Activated CD4-positive, alpha-beta T cell treated with anti-CD3 and anti-CD28 coated beads, Interleukin-2, amount 10 ng/mL, durations not matched to agents 7 days and 5 days (primary cell): ENCODE results near the gene SEMA6C. TPM values are rescaled to one million over a fixed set of nuclear protein-coding genes. Genes with fewer than 3 reads are reported as not detected.

Experiments
- CTCF ChIA-PET: fragments of 350-600 bp; sonication (Branson Sonifier 250); formaldehyde crosslinking; loops from one replicate; lab custom pipeline; 2021; ENCODE audit warnings: antibody characterized with exemption; lab: Charles Lee
- POLR2A ChIA-PET: fragments of 350-600 bp; sonication (Branson Sonifier 250); formaldehyde crosslinking; loops from one replicate; lab custom pipeline; 2021; ENCODE audit warnings: antibody characterized with exemption; lab: Charles Lee
- DNase-seq: peaks from one replicate; pipeline ENCODE4 v3.0.0-alpha.2; 2020
- H3K27ac Mint-ChIP-seq: one replicate; pipeline ENCODE4 v1.8.0; 2021; ENCODE audit warnings: mild to moderate bottlenecking, moderate library complexity, mixed read lengths
- H3K27me3 Mint-ChIP-seq: one replicate; pipeline ENCODE4 v1.8.0; 2021; ENCODE audit warnings: mixed read lengths
- H3K36me3 Mint-ChIP-seq: one replicate; pipeline ENCODE4 v1.8.0; 2021; ENCODE audit warnings: low read depth, mixed read lengths
- H3K4me1 Mint-ChIP-seq: one replicate; pipeline ENCODE4 v1.8.0; 2021; ENCODE audit warnings: mixed read lengths
- H3K4me3 Mint-ChIP-seq: one replicate; pipeline ENCODE4 v1.8.0; 2021; ENCODE audit warnings: mild to moderate bottlenecking, moderate library complexity, mixed read lengths
- H3K9me3 Mint-ChIP-seq: one replicate; pipeline ENCODE4 v1.8.0; 2021; ENCODE audit warnings: mixed read lengths
- total RNA-seq, 2 experiments: library from RNA; stranded (reverse); gene quantifications; one replicate each; pipeline ENCODE4 v1.2.3, GENCODE V29; 2021

Gene SEMA6C
- total RNA-seq, 2 experiments from 2014 or later = 3.8 TPM

DNA sequence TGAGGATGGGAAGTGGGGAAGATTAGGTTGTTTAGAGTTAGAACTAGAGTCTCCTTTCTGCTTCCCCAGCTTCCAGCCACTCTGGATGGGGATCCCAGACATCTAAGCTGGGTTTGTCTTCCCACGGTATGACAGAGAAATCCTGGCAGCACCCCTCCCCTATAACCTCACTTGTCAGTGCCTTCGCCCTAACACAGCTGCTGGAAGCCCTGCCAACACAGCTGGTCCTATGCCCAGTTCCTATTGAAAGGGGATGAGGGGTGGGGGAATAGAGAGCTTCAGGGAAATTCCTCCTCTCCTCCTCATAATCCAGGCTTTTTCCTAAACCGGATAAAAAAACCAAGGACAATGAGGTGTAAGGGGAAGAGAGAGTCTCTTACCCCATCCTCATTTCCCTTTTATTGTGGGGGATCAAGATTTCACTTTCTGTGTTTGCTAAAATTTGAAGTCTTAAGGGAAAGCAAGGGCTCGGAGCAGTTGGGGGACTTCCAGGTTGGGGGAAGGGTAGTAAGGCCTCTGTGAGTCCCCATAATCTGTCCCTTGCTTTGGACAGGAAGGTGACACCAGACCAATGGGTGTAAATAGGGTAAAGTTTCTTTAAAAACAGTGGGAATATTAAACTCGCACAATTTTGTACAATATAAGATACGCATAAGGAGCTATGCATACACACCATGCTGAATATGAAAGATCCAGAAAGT, 28.8 kb upstream of the SEMA6C start:
- no peaks in the 10 kb centered on the region for H3K27me3 Mint-ChIP-seq
- H3K27ac Mint-ChIP-seq = no peak overlapping the region
- H3K4me3 Mint-ChIP-seq = no peak overlapping the region
- no peaks in the 10 kb centered on the region for H3K9me3 Mint-ChIP-seq
- no peak for DNase-seq
- H3K4me1 Mint-ChIP-seq = no peaks in the 10 kb centered on the region
- H3K36me3 Mint-ChIP-seq = peaks cover 36% of the 10 kb centered on the region
- ChIA-PET POLR2A (no interaction called here), CTCF (interaction anchor here (0.9 to 1.8 kb wide), 4 partner anchors 19 to 275 kb away, joined by 3 to 5 read pairs (median 4); partner anchors contain the start of gene TNFAIP8L2)

DNA sequence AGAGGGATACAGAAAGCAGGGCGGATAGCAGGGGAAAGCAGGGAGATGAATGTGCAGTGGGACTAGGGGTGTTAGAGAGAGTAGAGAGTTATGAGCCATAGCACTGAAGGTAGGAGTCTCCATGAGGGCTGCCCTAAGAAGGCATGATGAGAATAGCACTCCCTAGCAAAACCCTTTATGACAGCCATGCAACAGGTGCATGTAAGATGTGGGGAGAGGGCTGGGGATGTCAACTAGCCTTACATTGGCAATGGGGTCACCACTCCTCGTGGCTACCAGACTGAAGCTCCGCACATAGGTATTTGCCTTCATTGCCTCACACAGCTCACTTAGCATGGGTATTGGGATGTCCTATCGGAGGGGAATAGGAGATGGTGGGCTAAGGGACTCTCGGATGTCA, 24.8 kb upstream of the SEMA6C start:
- DNase-seq = no peak
- Mint-ChIP-seq H3K27ac (no peak overlapping the region), H3K27me3 (no peaks in the 10 kb centered on the region), H3K9me3 (no peaks in the 10 kb centered on the region), H3K36me3 (peaks cover 38% of the 10 kb centered on the region), H3K4me1 (peaks cover 18% of the 10 kb centered on the region), H3K4me3 (no peak overlapping the region)
- ChIA-PET CTCF (interaction anchor here (0.6 to 2.1 kb wide), 6 partner anchors 9 to 939 kb away, joined by 3 to 6 read pairs (median 3); partner anchors contain the start of gene TNFAIP8L2), POLR2A (no interaction called here)

- ChIA-PET CTCF (interaction anchor here (0.7 to 3.4 kb wide), 4 partner anchors 9 to 102 kb away, joined by 3 to 13 read pairs (median 4); partner anchors contain the start of gene TNFAIP8L2), POLR2A (interaction anchor here (0.9 kb wide), 1 partner anchor 11 kb away, joined by 3 read pairs; the partner anchor contains the start of gene TNFAIP8L2)
- Mint-ChIP-seq H3K4me1 (peaks cover 51% of the 10 kb centered on the region), H3K9me3 (no peaks in the 10 kb centered on the region), H3K27ac (peak overlapping the region; percentile 92), H3K27me3 (no peaks in the 10 kb centered on the region), H3K4me3 (peak overlapping the region; percentile 93), H3K36me3 (peaks cover 60% of the 10 kb centered on the region)
- DNase-seq = no peak
Measured at GRCh38 chr1:151167116-151167515, 20.7 kb upstream of the SEMA6C start.

DNA sequence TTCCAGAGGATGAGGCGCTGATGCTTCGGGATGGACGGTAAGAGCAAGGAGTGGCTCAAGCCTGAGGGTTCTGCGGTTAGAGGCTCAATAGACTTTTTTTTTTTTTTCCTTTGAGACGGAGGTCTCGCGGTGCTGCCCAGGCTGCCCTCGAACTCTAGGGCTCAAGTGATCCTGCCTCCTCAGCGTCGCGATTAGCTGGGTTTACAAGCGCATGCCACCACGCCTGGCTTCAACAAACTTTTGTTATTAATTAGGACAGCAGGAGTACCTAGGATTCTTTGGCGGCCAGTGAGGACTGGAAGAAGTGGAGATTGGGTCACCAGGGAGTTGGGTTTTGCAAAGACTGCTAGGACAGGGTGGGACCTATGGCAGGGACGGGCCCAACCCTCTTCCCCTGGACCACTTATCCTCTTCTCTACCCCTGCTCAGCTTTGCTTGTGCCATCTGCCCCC, 20.1 kb upstream of the SEMA6C start:
- POLR2A ChIA-PET = interaction anchor here (0.9 kb wide), 1 partner anchor 10 kb away, joined by 3 read pairs; the partner anchor contains the start of gene TNFAIP8L2
- no peaks in the 10 kb centered on the region for H3K9me3 Mint-ChIP-seq
- peaks cover 57% of the 10 kb centered on the region for H3K4me1 Mint-ChIP-seq
- CTCF ChIA-PET = interaction anchor here (0.6 to 3.4 kb wide), 4 partner anchors 10 to 582 kb away, joined by 3 to 13 read pairs (median 4); partner anchors contain the start of gene TNFAIP8L2
- peak overlapping the region; percentile 92 for H3K27ac Mint-ChIP-seq
- no peaks in the 10 kb centered on the region for H3K27me3 Mint-ChIP-seq
- H3K36me3 Mint-ChIP-seq = peaks cover 66% of the 10 kb centered on the region
- H3K4me3 Mint-ChIP-seq = peak overlapping the region; percentile 93
- no peak for DNase-seq

DNA sequence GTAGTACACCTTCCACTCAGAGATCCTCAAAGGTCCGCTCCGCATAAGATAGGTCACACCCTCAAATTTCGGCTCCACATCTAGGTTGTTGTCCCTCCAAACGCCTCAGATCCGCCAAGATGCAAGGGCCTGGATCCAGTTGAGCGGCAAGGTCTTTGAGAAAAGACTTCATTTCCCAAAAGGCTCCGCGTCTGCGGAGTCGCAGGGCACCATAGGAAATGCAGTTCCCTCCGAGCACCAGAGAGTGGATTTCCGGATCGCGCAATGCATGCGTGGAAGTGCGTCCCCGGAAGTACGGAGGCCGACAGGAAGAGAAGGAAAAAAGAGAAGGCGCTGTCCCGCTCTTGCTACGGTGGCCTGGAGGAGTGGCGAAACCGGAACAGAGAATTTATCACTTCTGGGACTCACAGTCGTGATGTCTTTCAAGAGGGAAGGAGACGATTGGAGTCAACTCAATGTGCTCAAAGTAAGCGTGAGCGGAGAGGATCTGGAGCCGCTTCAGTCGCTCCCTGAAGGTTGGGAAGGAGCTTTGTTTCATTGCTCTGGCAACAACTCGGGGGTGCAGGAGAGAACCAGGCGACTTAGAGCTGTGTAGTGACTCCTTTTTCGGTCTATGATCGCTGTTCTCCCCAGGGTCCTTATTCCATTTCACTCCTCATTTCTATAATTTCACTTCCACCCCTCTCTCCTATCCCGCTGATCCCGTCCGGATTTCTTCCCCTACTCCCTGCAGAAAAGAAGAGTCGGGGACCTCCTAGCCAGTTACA, 19.5 kb upstream of the SEMA6C start, which contains the start of the genes LYSMD1 and SCNM1:
LYSMD1 (minus strand) TSS at position 165 of the 767 bp plus-strand sequence. CDS start 644 bp downstream, outside the sequence.
SCNM1 (plus strand) TSS at position 407 of the 767 bp plus-strand sequence; CDS start at position 416, 9 bp downstream.
- ChIA-PET CTCF (interaction anchor here (0.6 to 3.4 kb wide), 2 partner anchors 10 to 582 kb away, joined by 6 to 13 read pairs; partner anchors contain the start of gene TNFAIP8L2), POLR2A (interaction anchor here (0.9 kb wide), 1 partner anchor 9 kb away, joined by 3 read pairs; the partner anchor contains the start of gene TNFAIP8L2)
- peaks cover 60% of the 10 kb centered on the region for H3K4me1 Mint-ChIP-seq
- peak; percentile 99 for DNase-seq
- peaks cover 69% of the 10 kb centered on the region for H3K36me3 Mint-ChIP-seq
- peak within 1 kb of the TSS; percentile 93 for H3K4me3 Mint-ChIP-seq
- no peaks in the 10 kb centered on the region for H3K9me3 Mint-ChIP-seq
- H3K27me3 Mint-ChIP-seq = no peaks in the 10 kb centered on the region
- peak within 1 kb of the TSS; percentile 92 for H3K27ac Mint-ChIP-seq

DNA sequence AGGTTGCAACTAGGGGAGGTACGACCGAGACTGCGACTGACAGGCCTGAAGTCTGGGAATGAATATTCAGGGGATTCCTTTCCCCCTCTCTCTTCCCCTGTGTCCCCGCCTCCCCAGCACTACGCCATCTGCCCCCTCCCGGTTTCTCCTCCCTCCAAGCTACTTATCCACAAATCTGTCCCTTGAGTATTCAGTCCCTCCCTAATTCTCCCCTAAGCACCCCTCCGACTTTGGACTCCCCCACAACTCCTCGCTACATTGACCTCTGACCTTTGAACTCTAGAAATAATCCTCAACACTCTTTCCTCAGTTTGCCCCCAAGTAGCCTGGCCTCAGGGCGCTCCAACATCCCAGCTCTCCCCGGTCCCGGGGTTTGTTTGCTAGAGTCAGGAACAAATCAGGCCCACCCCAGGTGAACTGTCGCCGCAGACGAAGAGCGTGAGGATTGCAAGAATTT, 18.9 kb upstream of the SEMA6C start:
- Mint-ChIP-seq H3K27ac (peak overlapping the region; percentile 92), H3K4me1 (peaks cover 66% of the 10 kb centered on the region), H3K27me3 (no peaks in the 10 kb centered on the region), H3K36me3 (peaks cover 69% of the 10 kb centered on the region), H3K9me3 (no peaks in the 10 kb centered on the region), H3K4me3 (peak overlapping the region; percentile 93)
- DNase-seq = no peak
- POLR2A ChIA-PET = no interaction called here
- CTCF ChIA-PET = interaction anchor here (1.2 to 3.4 kb wide), 3 partner anchors 9 to 84 kb away, joined by 3 to 13 read pairs (median 5); partner anchors contain the start of genes TNFAIP8L2 and VPS72

- H3K27me3 Mint-ChIP-seq = no peaks in the 10 kb centered on the region
Measured at GRCh38 chr1:151164732-151165280, 18.4 kb upstream of the SEMA6C start.

DNA sequence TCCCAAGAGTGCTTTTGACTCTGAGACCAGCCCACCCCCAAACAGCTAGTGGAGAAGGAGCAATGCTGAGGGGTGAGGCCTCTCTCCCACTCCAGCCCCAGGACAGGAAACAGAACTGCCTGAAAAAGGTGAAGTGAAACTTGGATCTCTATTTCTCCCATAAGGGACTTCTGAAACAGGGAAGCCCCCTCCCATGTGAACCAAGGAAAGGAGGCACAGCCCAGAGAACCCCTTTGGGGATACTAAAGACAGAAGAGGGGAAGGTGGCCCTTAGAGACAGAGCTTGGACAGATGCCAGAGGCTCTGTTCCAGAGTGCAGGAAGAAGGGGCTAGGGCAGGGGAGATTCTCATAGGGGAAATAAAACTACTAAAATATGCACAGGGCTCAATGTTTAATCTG, 12.9 kb upstream of the SEMA6C start:
- ChIA-PET POLR2A (interaction anchor here (1.4 kb wide), 1 partner anchor 30 kb away, joined by 3 read pairs; the partner anchor contains the start of gene VPS72), CTCF (interaction anchor here (0.9 to 2.1 kb wide), 6 partner anchors 10 to 135 kb away, joined by 3 to 6 read pairs (median 4); no protein-coding TSS in a partner anchor)
- no peak for DNase-seq
- Mint-ChIP-seq H3K27me3 (no peaks in the 10 kb centered on the region), H3K27ac (peak overlapping the region; percentile 97), H3K9me3 (no peaks in the 10 kb centered on the region), H3K4me1 (peaks cover 75% of the 10 kb centered on the region), H3K4me3 (peak overlapping the region; percentile 99), H3K36me3 (peaks cover 62% of the 10 kb centered on the region)

More at GRCh38 chr1:151164732-151165280, 18.4 kb upstream of the SEMA6C start:
- Mint-ChIP-seq H3K4me3 (peak overlapping the region; percentile 93), H3K36me3 (peaks cover 70% of the 10 kb centered on the region), H3K27ac (peak overlapping the region; percentile 92), H3K9me3 (no peaks in the 10 kb centered on the region), H3K4me1 (peaks cover 70% of the 10 kb centered on the region)
- CTCF ChIA-PET = interaction anchor here (1.2 to 3.4 kb wide), 3 partner anchors 9 to 83 kb away, joined by 3 to 13 read pairs (median 5); partner anchors contain the start of genes TNFAIP8L2 and VPS72
- POLR2A ChIA-PET = no interaction called here
- DNase-seq = no peak

DNA sequence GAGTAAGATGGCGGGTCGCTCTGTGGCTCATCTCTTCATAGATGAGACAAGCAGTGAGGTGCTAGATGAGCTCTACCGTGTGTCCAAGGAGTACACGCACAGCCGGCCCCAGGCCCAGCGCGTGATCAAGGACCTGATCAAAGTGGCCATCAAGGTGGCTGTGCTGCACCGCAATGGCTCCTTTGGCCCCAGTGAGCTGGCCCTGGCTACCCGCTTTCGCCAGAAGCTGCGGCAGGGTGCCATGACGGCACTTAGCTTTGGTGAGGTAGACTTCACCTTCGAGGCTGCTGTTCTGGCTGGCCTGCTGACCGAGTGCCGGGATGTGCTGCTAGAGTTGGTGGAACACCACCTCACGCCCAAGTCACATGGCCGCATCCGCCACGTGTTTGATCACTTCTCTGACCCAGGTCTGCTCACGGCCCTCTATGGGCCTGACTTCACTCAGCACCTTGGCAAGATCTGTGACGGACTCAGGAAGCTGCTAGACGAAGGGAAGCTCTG, 12.4 kb upstream of the SEMA6C start:
- ChIA-PET POLR2A (interaction anchor here (1.4 kb wide), 1 partner anchor 31 kb away, joined by 3 read pairs; the partner anchor contains the start of gene VPS72), CTCF (interaction anchor here (0.9 to 2.1 kb wide), 7 partner anchors 9 to 134 kb away, joined by 3 to 6 read pairs (median 4); no protein-coding TSS in a partner anchor)
- Mint-ChIP-seq H3K36me3 (peaks cover 58% of the 10 kb centered on the region), H3K4me1 (peaks cover 69% of the 10 kb centered on the region), H3K27me3 (no peaks in the 10 kb centered on the region), H3K27ac (peak overlapping the region; percentile 97), H3K4me3 (peak overlapping the region; percentile 99), H3K9me3 (no peaks in the 10 kb centered on the region)
- no peak for DNase-seq

DNA sequence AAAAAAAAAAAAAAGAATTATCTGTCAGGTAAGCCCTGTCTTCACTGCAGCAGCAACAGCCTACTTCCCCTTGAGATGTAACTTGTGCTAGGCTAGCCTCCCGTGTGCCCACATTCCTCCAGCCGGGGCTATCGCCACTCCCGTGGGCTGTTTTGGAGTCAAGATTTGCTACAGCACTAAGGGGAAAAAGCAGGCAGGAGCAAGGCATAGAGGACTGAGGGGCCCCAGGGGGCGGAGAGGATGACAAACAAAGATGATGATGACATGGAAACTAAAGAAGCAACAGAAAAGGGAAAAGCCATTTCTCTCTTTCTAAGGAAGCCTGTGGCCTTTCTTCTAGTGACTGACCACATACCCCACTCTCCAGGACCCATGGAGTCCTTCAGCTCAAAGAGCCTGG, 11.9 kb upstream of the SEMA6C start:
- ChIA-PET CTCF (interaction anchor here (1.0 to 2.1 kb wide), 6 partner anchors 9 to 134 kb away, joined by 3 to 7 read pairs (median 4); partner anchors contain the start of gene GABPB2), POLR2A (interaction anchor here (1.1 to 1.4 kb wide), 2 partner anchors 31 to 96 kb away, joined by 3 read pairs; partner anchors contain the start of genes PSMD4 and VPS72)
- peaks cover 58% of the 10 kb centered on the region for H3K36me3 Mint-ChIP-seq
- peak overlapping the region; percentile 97 for H3K27ac Mint-ChIP-seq
- DNase-seq = no peak
- no peaks in the 10 kb centered on the region for H3K27me3 Mint-ChIP-seq
- H3K9me3 Mint-ChIP-seq = no peaks in the 10 kb centered on the region
- peaks cover 68% of the 10 kb centered on the region for H3K4me1 Mint-ChIP-seq
- H3K4me3 Mint-ChIP-seq = peak overlapping the region; percentile 99

GRCh38 chr1:151157067-151157531, 10.7 kb upstream of the SEMA6C start:
- peak; percentile 83 for DNase-seq
- Mint-ChIP-seq H3K4me3 (peak overlapping the region; percentile 99), H3K27me3 (no peaks in the 10 kb centered on the region), H3K36me3 (peaks cover 52% of the 10 kb centered on the region), H3K4me1 (peaks cover 60% of the 10 kb centered on the region), H3K9me3 (no peaks in the 10 kb centered on the region), H3K27ac (peak overlapping the region; percentile 97)
- ChIA-PET CTCF (interaction anchor here (0.6 to 6.0 kb wide), 27 partner anchors 9 to 757 kb away, joined by 3 to 47 read pairs (median 4); partner anchors contain the start of genes CDC42SE1, GABPB2, LYSMD1 and SCNM1), POLR2A (interaction anchor here (1.0 to 1.1 kb wide), 3 partner anchors 9 to 97 kb away, joined by 3 read pairs; partner anchors contain the start of gene PSMD4)
